Suprapubic skin (tissue), 4 donors: Measurements from ENCODE around the gene LSM2. TPM values are rescaled to one million over a fixed set of nuclear protein-coding genes. Genes with fewer than 3 reads are reported as not detected.
A peak's percentile ranks its signal among the peaks of the same experiment; 100 is the strongest.

Experiments
- DNase-seq, 2 donors: peaks; one replicate each; pipeline ENCODE4 v3.0.0-alpha.2; 2019; ENCODE audit warnings: low spot score in 2 of 2
- H3K27ac ChIP-seq: fragments of 200-600 bp; sonication (generic); one replicate; pipeline ENCODE4 v1.5.1; 2019
- H3K27me3 ChIP-seq: fragments of 200-600 bp; sonication (generic); one replicate; pipeline ENCODE4 v1.5.1; 2019
- H3K36me3 ChIP-seq: fragments of 200-600 bp; sonication (generic); one replicate; pipeline ENCODE4 v1.5.1; 2019
- H3K4me1 ChIP-seq: fragments of 200-600 bp; sonication (generic); one replicate; pipeline ENCODE4 v1.5.1; 2019
- H3K4me3 ChIP-seq: fragments of 200-600 bp; sonication (generic); one replicate; pipeline ENCODE4 v1.5.1; 2019; ENCODE audit warnings: mild to moderate bottlenecking
- H3K9me3 ChIP-seq: fragments of 200-600 bp; sonication (generic); one replicate; pipeline ENCODE4 v1.5.1; 2019
- CTCF ChIP-seq, 2 donors: fragments of 200-600 bp in 1 of 2; fragments of 450-650 bp in 1 of 2; sonication (generic) in 1 of 2; IDR thresholded peaks; one replicate each; pipeline ENCODE4 v1.5.1; 2016 to 2019; ENCODE audit warnings: antibody characterized with exemption in 2 of 2, mild to moderate bottlenecking in 1 of 2, moderate library complexity in 1 of 2
- EP300 ChIP-seq: sonication (generic); formaldehyde crosslinking; IDR thresholded peaks from one replicate; pipeline ENCODE4 v1.6.1; 2017; ENCODE audit warnings: antibody characterized with exemption
- POLR2A ChIP-seq, 2 donors: fragments of 450-650 bp; IDR thresholded peaks; one replicate each; pipeline ENCODE4 v1.6.1; 2017; ENCODE audit warnings: antibody characterized with exemption in 2 of 2, mild to moderate bottlenecking in 2 of 2, moderate library complexity in 2 of 2
- POLR2AphosphoS5 ChIP-seq, 3 donors: sonication (generic); formaldehyde crosslinking; IDR thresholded peaks; one replicate each; pipeline ENCODE4 v1.6.1; 2017; ENCODE audit warnings: antibody characterized with exemption in 3 of 3
- WGBS: methylation state at CpG from one replicate; pipeline ENCODE4 v1.1.5; 2018; 5-methylcytosine and 5-hydroxymethylcytosine counted together
- total RNA-seq, 4 donors: library from RNA; depleted of rRNA; stranded (reverse); fragments of >200 nt; gene quantifications; one replicate each; pipeline ENCODE4 v1.1.0, GENCODE V29; 2016

LSM2 gene
- total RNA-seq, 4 donors from 2014 or later, result 21.7 to 39.5 (median 30.2) TPM

- 72% methylated on average over 3 of the region's 3 CpGs for WGBS
- H3K27me3 ChIP-seq, result no peaks in the 10 kb centered on the region
- H3K4me3 ChIP-seq, result no peak overlapping the region
- no peaks in the 10 kb centered on the region for H3K9me3 ChIP-seq
- peaks cover 45% of the 10 kb centered on the region for H3K36me3 ChIP-seq
- peaks cover 41% of the 10 kb centered on the region for H3K4me1 ChIP-seq
- DNase-seq, result no peak
- TF ChIP-seq POLR2A (IDR thresholded peaks at IDR 0.05), result no peak
- no peak overlapping the region for H3K27ac ChIP-seq
These were observed 14.7 kb downstream of the LSM2 start for GRCh38 chr6:31792090-31792374.

GRCh38 chr6:31791324-31792089 lies 15.3 kb downstream of the LSM2 start:
- Histone ChIP-seq H3K27me3 (no peaks in the 10 kb centered on the region), H3K36me3 (peaks cover 45% of the 10 kb centered on the region), H3K4me1 (peaks cover 36% of the 10 kb centered on the region), H3K4me3 (no peak overlapping the region), H3K27ac (no peak overlapping the region), H3K9me3 (no peaks in the 10 kb centered on the region)
- no peak for DNase-seq
- WGBS, result 64% methylated on average over 11 of the region's 12 CpGs
- TF ChIP-seq CTCF (IDR thresholded peaks at IDR 0.05), result peak in 1 of 2 donors; percentile 54
- no peak for TF ChIP-seq POLR2A (IDR thresholded peaks at IDR 0.05)
- no peak for TF ChIP-seq POLR2AphosphoS5 (IDR thresholded peaks at IDR 0.05)
- TF ChIP-seq EP300, result no peak

GRCh38 chr6:31785475-31785874 lies 21.3 kb downstream of the LSM2 start:
- WGBS, result 94% methylated on average over 7 of the region's 11 CpGs
- no peaks in the 10 kb centered on the region for H3K27me3 ChIP-seq
- H3K4me1 ChIP-seq, result peaks cover 2% of the 10 kb centered on the region
- DNase-seq, result no peak
- no peak overlapping the region for H3K4me3 ChIP-seq
- no peaks in the 10 kb centered on the region for H3K9me3 ChIP-seq
- H3K27ac ChIP-seq, result no peak overlapping the region
- TF ChIP-seq POLR2A (IDR thresholded peaks at IDR 0.05) (no peak), POLR2AphosphoS5 (IDR thresholded peaks at IDR 0.05) (no peak), CTCF (IDR thresholded peaks at IDR 0.05) (no peak), EP300 (no peak)
- peaks cover 80% of the 10 kb centered on the region for H3K36me3 ChIP-seq

GRCh38 chr6:31784098-31784925 lies 22.5 kb downstream of the LSM2 start:
- no peak for TF ChIP-seq EP300
- no peak for TF ChIP-seq POLR2A (IDR thresholded peaks at IDR 0.05)
- no peak for TF ChIP-seq CTCF (IDR thresholded peaks at IDR 0.05)
- no peak for TF ChIP-seq POLR2AphosphoS5 (IDR thresholded peaks at IDR 0.05)
- H3K36me3 ChIP-seq, result peaks cover 83% of the 10 kb centered on the region
- WGBS, result 97% methylated on average over 15 of the region's 15 CpGs

GRCh38 chr6:31782126-31782855 lies 24.5 kb downstream of the LSM2 start:
- no peak overlapping the region for H3K27ac ChIP-seq
- no peak overlapping the region for H3K4me3 ChIP-seq
- DNase-seq, result no peak
- no peaks in the 10 kb centered on the region for H3K27me3 ChIP-seq
- peaks cover 78% of the 10 kb centered on the region for H3K36me3 ChIP-seq
- H3K9me3 ChIP-seq, result no peaks in the 10 kb centered on the region
- H3K4me1 ChIP-seq, result peaks cover 3% of the 10 kb centered on the region
- TF ChIP-seq EP300 (no peak), CTCF (IDR thresholded peaks at IDR 0.05) (no peak), POLR2AphosphoS5 (IDR thresholded peaks at IDR 0.05) (no peak), POLR2A (IDR thresholded peaks at IDR 0.05) (no peak)
- WGBS, result 95% methylated on average over 13 of the region's 32 CpGs

More at GRCh38 chr6:31784098-31784925, 22.5 kb downstream of the LSM2 start:
- Histone ChIP-seq H3K9me3 (no peaks in the 10 kb centered on the region), H3K4me3 (no peak overlapping the region), H3K27me3 (no peaks in the 10 kb centered on the region), H3K27ac (no peak overlapping the region), H3K4me1 (peaks cover 2% of the 10 kb centered on the region)
- DNase-seq, result no peak
